ENCODE data around the gene PIK3CA.
"Not testable (repeated sequence)": the region's sequence is repeated elsewhere in the genome, so short reads cannot be mapped to it uniquely, and the experiment has no call there.

PIK3CA gene

GRCh38 chr3:179258820-179259219 lies 110.7 kb downstream of the PIK3CA start:
- TF ChIP-seq POLR2A (IDR thresholded peaks at IDR 0.05; ENCODE audit: low read depth, low read length) (no peak), POLR2AphosphoS5 (IDR thresholded peaks at IDR 0.05; ENCODE audit: low read depth, low read length) (no peak), POU2F2 (IDR thresholded peaks at IDR 0.05; ENCODE audit: low read depth, low read length) (no peak), TAF1 (IDR thresholded peaks at IDR 0.05; ENCODE audit: low read depth, low read length) (no peak), SPI1 (IDR thresholded peaks at IDR 0.05; ENCODE audit: low read depth, low read length) (no peak), PAX5 (IDR thresholded peaks at IDR 0.05; ENCODE audit: insufficient read depth, low read length, severe bottlenecking) (no peak)
- no peak for DNase-seq (ENCODE audit: insufficient read length, low spot score)
- FAIRE-seq = no peak

- DNase-seq (ENCODE audit: insufficient read length, low spot score); FAIRE-seq: not testable (repeated sequence)
These were observed 112.0 kb downstream of the PIK3CA start for GRCh38 chr3:179259959-179260756.

GRCh38 chr3:179260949-179261765 lies 113.0 kb downstream of the PIK3CA start:
- DNase-seq (ENCODE audit: insufficient read length, low spot score) (peak; percentile 82), FAIRE-seq (peak; percentile 26)
- no peak for TF ChIP-seq SPI1 (IDR thresholded peaks at IDR 0.05; ENCODE audit: low read depth, low read length)
- no peak for TF ChIP-seq POLR2A (IDR thresholded peaks at IDR 0.05; ENCODE audit: low read depth, low read length)
- TF ChIP-seq POU2F2 (IDR thresholded peaks at IDR 0.05; ENCODE audit: low read depth, low read length) = no peak
- no peak for TF ChIP-seq PAX5 (IDR thresholded peaks at IDR 0.05; ENCODE audit: insufficient read depth, low read length, severe bottlenecking)
- TF ChIP-seq TAF1 (IDR thresholded peaks at IDR 0.05; ENCODE audit: low read depth, low read length) = no peak

- FAIRE-seq (no peak), DNase-seq (ENCODE audit: insufficient read length, low spot score) (no peak)
These were observed 115.0 kb downstream of the PIK3CA start for GRCh38 chr3:179263134-179263533.

GRCh38 chr3:179264449-179264848 lies 116.3 kb downstream of the PIK3CA start:
- FAIRE-seq (no peak), DNase-seq (ENCODE audit: insufficient read length, low spot score) (no peak)
- TF ChIP-seq PAX5 (IDR thresholded peaks at IDR 0.05; ENCODE audit: insufficient read depth, low read length, severe bottlenecking) = no peak
- TF ChIP-seq SPI1 (IDR thresholded peaks at IDR 0.05; ENCODE audit: low read depth, low read length) = no peak
- TF ChIP-seq POLR2A (IDR thresholded peaks at IDR 0.05; ENCODE audit: low read depth, low read length) = no peak
- no peak for TF ChIP-seq POLR2AphosphoS5 (IDR thresholded peaks at IDR 0.05; ENCODE audit: low read depth, low read length)
- no peak for TF ChIP-seq TAF1 (IDR thresholded peaks at IDR 0.05; ENCODE audit: low read depth, low read length)

More at GRCh38 chr3:179263134-179263533, 115.0 kb downstream of the PIK3CA start:
- TF ChIP-seq SPI1 (IDR thresholded peaks at IDR 0.05; ENCODE audit: low read depth, low read length) (no peak), TAF1 (IDR thresholded peaks at IDR 0.05; ENCODE audit: low read depth, low read length) (no peak), PAX5 (IDR thresholded peaks at IDR 0.05; ENCODE audit: insufficient read depth, low read length, severe bottlenecking) (no peak), POLR2AphosphoS5 (IDR thresholded peaks at IDR 0.05; ENCODE audit: low read depth, low read length) (no peak), POU2F2 (IDR thresholded peaks at IDR 0.05; ENCODE audit: low read depth, low read length) (no peak), POLR2A (IDR thresholded peaks at IDR 0.05; ENCODE audit: low read depth, low read length) (no peak)

- FAIRE-seq (no peak), DNase-seq (ENCODE audit: insufficient read length, low spot score) (no peak)
- no peak for TF ChIP-seq TAF1 (IDR thresholded peaks at IDR 0.05; ENCODE audit: low read depth, low read length)
- TF ChIP-seq SPI1 (IDR thresholded peaks at IDR 0.05; ENCODE audit: low read depth, low read length) = no peak
- no peak for TF ChIP-seq POU2F2 (IDR thresholded peaks at IDR 0.05; ENCODE audit: low read depth, low read length)
- no peak for TF ChIP-seq POLR2A (IDR thresholded peaks at IDR 0.05; ENCODE audit: low read depth, low read length)
- TF ChIP-seq PAX5 (IDR thresholded peaks at IDR 0.05; ENCODE audit: insufficient read depth, low read length, severe bottlenecking) = no peak
- no peak for TF ChIP-seq POLR2AphosphoS5 (IDR thresholded peaks at IDR 0.05; ENCODE audit: low read depth, low read length)
These were observed 116.9 kb downstream of the PIK3CA start for GRCh38 chr3:179265092-179265491.

- DNase-seq (ENCODE audit: insufficient read length, low spot score) (no peak), FAIRE-seq (peak; percentile 84)
- TF ChIP-seq SPI1 (IDR thresholded peaks at IDR 0.05; ENCODE audit: low read depth, low read length) (peak; percentile 60), POLR2AphosphoS5 (IDR thresholded peaks at IDR 0.05; ENCODE audit: low read depth, low read length) (no peak)
These were observed 117.7 kb downstream of the PIK3CA start for GRCh38 chr3:179265875-179266274.

- no peak for TF ChIP-seq PAX5 (IDR thresholded peaks at IDR 0.05; ENCODE audit: insufficient read depth, low read length, severe bottlenecking)
- no peak for TF ChIP-seq SPI1 (IDR thresholded peaks at IDR 0.05; ENCODE audit: low read depth, low read length)
- no peak for TF ChIP-seq POLR2AphosphoS5 (IDR thresholded peaks at IDR 0.05; ENCODE audit: low read depth, low read length)
- no peak for TF ChIP-seq POU2F2 (IDR thresholded peaks at IDR 0.05; ENCODE audit: low read depth, low read length)
- no peak for TF ChIP-seq POLR2A (IDR thresholded peaks at IDR 0.05; ENCODE audit: low read depth, low read length)
- TF ChIP-seq TAF1 (IDR thresholded peaks at IDR 0.05; ENCODE audit: low read depth, low read length) = no peak
- DNase-seq (ENCODE audit: insufficient read length, low spot score) (no peak), FAIRE-seq (no peak)
These were observed 118.6 kb downstream of the PIK3CA start for GRCh38 chr3:179266701-179267211.

- no peak for FAIRE-seq
- no peak for DNase-seq (ENCODE audit: insufficient read length, low spot score)
- TF ChIP-seq SPI1 (IDR thresholded peaks at IDR 0.05; ENCODE audit: low read depth, low read length) = no peak
- no peak for TF ChIP-seq POU2F2 (IDR thresholded peaks at IDR 0.05; ENCODE audit: low read depth, low read length)
- TF ChIP-seq POLR2AphosphoS5 (IDR thresholded peaks at IDR 0.05; ENCODE audit: low read depth, low read length) = no peak
- no peak for TF ChIP-seq TAF1 (IDR thresholded peaks at IDR 0.05; ENCODE audit: low read depth, low read length)
These were observed 120.4 kb downstream of the PIK3CA start for GRCh38 chr3:179268400-179269051.

All from GM12891 (cell line).